HepG2 (cell line): ENCODE data around the gene RABIF. TPM values are rescaled to one million over a fixed set of nuclear protein-coding genes. Genes with fewer than 3 reads are reported as not detected.

Experiments used
- ATAC-seq: fragments of 200-7000 bp; cut with Tn5 transposase; 3 replicates; pipeline ENCODE4 v1.9.1; 2020; ENCODE audit warnings: mild to moderate bottlenecking, moderate library complexity
- BruUV-seq: library from RNA; stranded (reverse); fragments of 400-500 nt; replicated peaks from 2 replicates; lab custom pipeline; 2021; lab: Mats Ljungman, UMichigan
- CTCF ChIA-PET: fragments of 300-600 bp; formaldehyde crosslinking; extraction: SDS; loops from one replicate; lab custom pipeline; 2021; ENCODE audit warnings: low total read pairs, inconsistent platforms, low intra/inter-chr PET ratio; lab: Yijun Ruan, JAX
- POLR2A ChIA-PET: fragments of 350-600 bp; sonication (Branson Sonifier 250); formaldehyde crosslinking; loops from one replicate; lab custom pipeline; 2020; ENCODE audit warnings: antibody characterized with exemption, inconsistent platforms; lab: Yijun Ruan, JAX
- DNase-seq: peaks from one replicate; pipeline ENCODE4 v3.0.0-alpha.2; 2015; ENCODE audit warnings: low spot score
- FAIRE-seq: peaks from 3 replicates; lab custom pipeline; 2011; peaks lifted over from hg19 to GRCh38; lab: Jason Lieb, UNC
- H2AFZ ChIP-seq: one replicate; pipeline ENCODE4 v1.6.1; 2011; ENCODE audit warnings: low read length, inconsistent platforms
- H3K27ac ChIP-seq: fragments of 300-600 bp; 3 replicates; pipeline ENCODE4 v1.8.0; 2011; ENCODE audit warnings: mixed run types, mild to moderate bottlenecking, mixed read lengths, low read length, inconsistent platforms; ENCODE audit not compliant: insufficient read depth; ENCODE audit errors: extremely low read length
- H3K27me3 ChIP-seq, 2 experiments: fragments of 200-600 bp in 1 of 2; 2 replicates in 1 of 2; 3 replicates in 1 of 2; pipeline versions ENCODE4 v1.6.0 to v1.8.0; 2011; ENCODE audit warnings: low read length in 2 of 2, mild to moderate bottlenecking in 2 of 2, moderate library complexity in 2 of 2, inconsistent platforms in 1 of 2; ENCODE audit not compliant: insufficient read depth in 2 of 2, control insufficient read depth in 1 of 2
- H3K36me3 ChIP-seq, 2 experiments: fragments of 200-600 bp in 1 of 2; replicated peaks in 1 of 2; 2 replicates in 1 of 2; 3 replicates in 1 of 2; pipeline versions ENCODE4 v1.5.1 to v1.8.0; 2011; ENCODE audit warnings: low read length in 2 of 2, inconsistent platforms in 1 of 2; ENCODE audit not compliant: insufficient read depth in 2 of 2, control insufficient read depth in 1 of 2
- H3K4me1 ChIP-seq: 2 replicates; pipeline ENCODE4 v1.5.1; 2012; ENCODE audit warnings: low read length, inconsistent platforms; ENCODE audit not compliant: insufficient read depth
- H3K4me2 ChIP-seq: 2 replicates; pipeline ENCODE4 v1.6.0; 2011; ENCODE audit warnings: low read depth, low read length, inconsistent platforms
- H3K4me3 ChIP-seq, 3 experiments: fragments of 200-600 bp in 1 of 3; sonication (generic), shearing (Covaris generic) in 1 of 3; replicated peaks in 1 of 3; 2 replicates each; pipeline ENCODE4 v1.5.1; 2011 to 2016; ENCODE audit warnings: low read length in 3 of 3, inconsistent platforms in 2 of 3, low read depth in 2 of 3, mild to moderate bottlenecking in 2 of 3, control low read depth in 1 of 3, mixed read lengths in 1 of 3; ENCODE audit not compliant: insufficient read depth in 1 of 3
- H3K79me2 ChIP-seq: one replicate; pipeline ENCODE4 v1.6.1; 2011; ENCODE audit warnings: low read length, inconsistent platforms; ENCODE audit not compliant: insufficient read depth
- H3K9ac ChIP-seq: 2 replicates; pipeline ENCODE4 v1.6.0; 2011; ENCODE audit warnings: mild to moderate bottlenecking, low read depth, low read length, inconsistent platforms; ENCODE audit not compliant: insufficient read depth
- H3K9me3 ChIP-seq: 2 replicates; pipeline ENCODE4 v1.5.1; 2012; ENCODE audit warnings: mild to moderate bottlenecking, low read length
- H4K20me1 ChIP-seq: 2 replicates; pipeline ENCODE4 v1.6.0; 2011; ENCODE audit warnings: inconsistent platforms, mild to moderate bottlenecking, low read length, moderate library complexity; ENCODE audit not compliant: insufficient read depth
- AHR ChIP-seq: IDR thresholded peaks from 2 replicates; pipeline ENCODE4 v1.6.1; 2018; ENCODE audit warnings: missing genetic modification reagents, missing compliant biosample characterization
- ARNT ChIP-seq: fragments of 450-650 bp; IDR thresholded peaks from 2 replicates; pipeline ENCODE4 v1.6.1; 2017
- FOXA3 ChIP-seq: IDR thresholded peaks from 2 replicates; pipeline ENCODE4 v1.6.1; 2016; ENCODE audit warnings: missing genetic modification reagents, missing compliant biosample characterization
- KDM3A ChIP-seq: IDR thresholded peaks from 2 replicates; pipeline ENCODE4 v1.6.1; 2018; ENCODE audit warnings: low read depth, missing compliant biosample characterization
- NFKBIZ ChIP-seq: IDR thresholded peaks from 2 replicates; pipeline ENCODE4 v1.6.1; 2018; ENCODE audit warnings: missing genetic modification reagents, missing compliant biosample characterization
- SNAPC4 ChIP-seq: sonication (generic); formaldehyde crosslinking; IDR thresholded peaks from 2 replicates; pipeline ENCODE4 v1.4.0; 2020; ENCODE audit warnings: mild to moderate bottlenecking, missing genetic modification reagents
- SRY ChIP-seq: sonication (generic); formaldehyde crosslinking; IDR thresholded peaks from 2 replicates; pipeline ENCODE4 v1.8.0; 2022; ENCODE audit warnings: mild to moderate bottlenecking, missing genetic modification reagents
- TRIM24 ChIP-seq: sonication (generic); formaldehyde crosslinking; IDR thresholded peaks from 2 replicates; pipeline ENCODE4 v1.8.0; 2022; ENCODE audit warnings: mild to moderate bottlenecking, missing genetic modification reagents
- ZNF20 ChIP-seq: sonication (generic); formaldehyde crosslinking; IDR thresholded peaks from 2 replicates; pipeline ENCODE4 v1.4.0; 2020; ENCODE audit warnings: mild to moderate bottlenecking, moderate library complexity, missing genetic modification reagents
- ZNF207 ChIP-seq: fragments of 450-650 bp; IDR thresholded peaks from 2 replicates; pipeline ENCODE4 v1.6.1; 2016; ENCODE audit warnings: antibody characterized with exemption, borderline replicate concordance
- ZNF317 ChIP-seq: sonication (generic); formaldehyde crosslinking; IDR thresholded peaks from 2 replicates; pipeline ENCODE4 v1.5.0; 2020; ENCODE audit warnings: mild to moderate bottlenecking, missing genetic modification reagents
- ZNF550 ChIP-seq: sonication (generic); formaldehyde crosslinking; IDR thresholded peaks from 2 replicates; pipeline ENCODE4 v1.4.0; 2020; ENCODE audit warnings: mild to moderate bottlenecking, missing genetic modification reagents, borderline replicate concordance
- WGBS: methylation state at CpG from one replicate; pipeline ENCODE4 v1.1.6; 2017; ENCODE audit warnings: low lambda C conversion rate; 5-methylcytosine and 5-hydroxymethylcytosine counted together
- in situ Hi-C: cut with HindIII; loops from 2 replicates; pipeline ENCODE4 v1.10.0; 2017; ENCODE audit warnings: low pct_unique_long_range_greater_than_20kb; ENCODE audit not compliant: extremely low pct_ligation_motif_present
- intact Hi-C: fragments of 100-400 bp; cut with micrococcal nuclease; formaldehyde crosslinking; loops from one replicate; pipeline ENCODE4 v1.10.0; 2022; ENCODE audit not compliant: unreplicated experiment
- polyA plus RNA-seq, 8 experiments: library from polyadenylated mRNA; depleted of rRNA in 3 of 8; stranded (reverse) in 7 of 8; unstranded in 1 of 8; fragments of >200 nt; fragmentation: Illumina TruSeq in 4 of 8; extraction: Trizol in 4 of 8; gene quantifications; 2 replicates each; pipeline versions ENCODE4 v1.2.1 to v1.2.3, GENCODE V29; 2011 to 2016; ENCODE audit warnings: low read depth in 4 of 8, missing spikeins in 1 of 8, mixed read lengths in 1 of 8; ENCODE audit not compliant: insufficient read depth in 1 of 8
- total RNA-seq, 5 experiments: library from RNA; depleted of rRNA; stranded (reverse); fragments of >200 nt; fragmentation: Illumina TruSeq; extraction: Trizol; gene quantifications; 2 replicates each; pipeline ENCODE4 v1.2.3, GENCODE V29; 2016; ENCODE audit warnings: low read depth in 1 of 5

RABIF gene
- total and polyA plus RNA-seq, 2 of the 13 experiments (the other 11 are each of a cell fraction or from before 2014, with no cell fraction given), result 7.6 to 8.3 TPM

- POLR2A ChIA-PET, result interaction anchor here (1.6 kb wide), 1 partner anchor 16 kb away, joined by 10 read pairs; no protein-coding TSS in a partner anchor
- CTCF ChIA-PET, result no interaction called here
- WGBS, result 69% methylated on average over 6 of the region's 6 CpGs
Measured at GRCh38 chr1:202844935-202845334, 44.0 kb downstream of the RABIF start.

More at GRCh38 chr1:202844935-202845334, 44.0 kb downstream of the RABIF start:
- in situ Hi-C loops, result no loop called here
- peaks cover 38% of the 10 kb centered on the region for H3K4me1 ChIP-seq
- H4K20me1 ChIP-seq, result no peaks in the 10 kb centered on the region
- DNase-seq (no peak), ATAC-seq (no peak), FAIRE-seq (no peak)
- BruUV-seq, result no TSS peak
- no peaks in the 10 kb centered on the region for H3K36me3 ChIP-seq
- H3K4me3 ChIP-seq, result no peak overlapping the region
- no peak for TF ChIP-seq ZNF20
- TF ChIP-seq SNAPC4, result no peak
- no peak for TF ChIP-seq ZNF550
- no peak for TF ChIP-seq SRY (CRISPR knock-in tag)
- no peak for TF ChIP-seq NFKBIZ (CRISPR knock-in tag)
- TF ChIP-seq ARNT, result no peak
- no peak for TF ChIP-seq KDM3A (CRISPR knock-in tag)
- no peak for TF ChIP-seq ZNF207
- TF ChIP-seq ZNF317 (CRISPR knock-in tag), result no peak
- no peak for TF ChIP-seq AHR (CRISPR knock-in tag)
- no peak for TF ChIP-seq FOXA3 (CRISPR knock-in tag)
- TF ChIP-seq TRIM24, result no peak
- H3K27ac ChIP-seq, result no peak overlapping the region
- H3K9ac ChIP-seq, result no peak overlapping the region
- H3K9me3 ChIP-seq, result no peaks in the 10 kb centered on the region
- no peaks in the 10 kb centered on the region for H3K79me2 ChIP-seq
- H2AFZ ChIP-seq, result no peak overlapping the region
- intact Hi-C loops, result no loop called here
- H3K27me3 ChIP-seq, result no peaks in the 10 kb centered on the region
- H3K4me2 ChIP-seq, result no peak overlapping the region
